ENCODE data around the gene CRNN.

- TF ChIP-seq CTCF (IDR thresholded peaks at IDR 0.05; ENCODE audit: insufficient read depth, low read length), result no peak
- no peak for TF ChIP-seq SPI1 (IDR thresholded peaks at IDR 0.05; ENCODE audit: borderline replicate concordance, low read depth)
- no peak for TF ChIP-seq POLR2AphosphoS5 (IDR thresholded peaks at IDR 0.05; ENCODE audit: low read depth)
- no peak for TF ChIP-seq REST (IDR thresholded peaks at IDR 0.05; ENCODE audit: insufficient replicate concordance, low read depth)
- TF ChIP-seq GABPA (IDR thresholded peaks at IDR 0.05; ENCODE audit: low read depth), result no peak
These were observed 1.3 kb downstream of the CRNN start for GRCh38 chr1:152412756-152413155.
